HG03571 (cell line): ENCODE results near the gene ARFGEF2.

Source experiments
- ATAC-seq: cut with Tn5 transposase; IDR thresholded peaks from one replicate; pipeline ENCODE4 v1.9.1; 2021; ENCODE audit not compliant: unreplicated experiment

ARFGEF2 gene

DNA sequence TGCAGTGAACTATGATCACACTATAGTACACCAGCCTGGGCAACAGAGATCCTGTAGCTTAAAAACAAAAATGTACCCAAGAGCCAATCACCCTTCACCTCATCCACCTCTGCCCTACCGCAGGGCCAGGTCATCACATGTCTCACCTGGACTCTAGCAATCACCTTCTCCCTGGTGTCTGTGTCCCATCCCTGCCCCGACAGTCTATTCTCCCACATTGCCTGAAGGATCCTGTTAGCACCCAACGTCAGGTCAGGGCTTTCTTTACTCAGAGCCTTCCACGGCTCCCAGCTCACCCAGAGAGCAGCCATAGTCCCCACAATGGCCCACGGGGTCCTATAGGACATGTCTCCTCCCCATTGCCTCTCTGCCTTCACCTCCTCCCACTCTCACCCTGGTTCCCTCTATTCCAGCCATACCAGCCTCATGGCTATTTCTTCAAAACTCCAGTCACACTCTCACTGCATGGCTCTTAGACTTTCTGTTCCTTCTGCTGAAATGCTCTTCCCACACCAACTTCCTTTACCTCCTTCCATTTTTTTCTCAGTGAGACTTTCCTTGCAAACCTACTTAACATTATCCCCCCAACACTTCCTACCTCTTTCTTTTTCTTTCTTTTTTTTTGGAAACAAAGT is 22.5 kb upstream of the ARFGEF2 start:
- no peak for ATAC-seq

- no peak for ATAC-seq
These were observed 21.6 kb upstream of the ARFGEF2 start for GRCh38 chr20:48899881-48900280.

GRCh38 chr20:48901326-48901725 is 20.2 kb upstream of the ARFGEF2 start:
- no peak for ATAC-seq

GRCh38 chr20:48903705-48904104 is 17.8 kb upstream of the ARFGEF2 start:
- no peak for ATAC-seq

- ATAC-seq = no peak
These were observed 16.8 kb upstream of the ARFGEF2 start for GRCh38 chr20:48904566-48905296.

DNA sequence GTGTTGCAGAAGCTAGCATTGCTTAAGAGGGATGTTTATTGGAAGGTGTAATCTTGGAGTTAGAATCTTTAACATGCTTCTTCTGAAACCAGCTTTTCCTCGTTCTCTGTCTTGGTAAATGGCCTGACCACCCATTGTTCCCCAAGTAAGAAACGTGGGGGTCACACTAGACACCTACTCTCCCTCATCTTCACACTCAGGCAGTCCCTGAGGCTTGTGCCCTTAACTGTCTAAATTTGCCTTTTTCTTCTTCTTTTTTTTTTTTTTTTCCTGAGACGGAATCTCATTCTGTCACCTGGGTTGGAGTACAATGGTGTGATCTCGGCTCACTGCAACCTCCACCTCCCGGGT is 16.2 kb upstream of the ARFGEF2 start:
- ATAC-seq = no peak

GRCh38 chr20:48906221-48906877 is 15.2 kb upstream of the ARFGEF2 start:
- ATAC-seq = no peak

DNA sequence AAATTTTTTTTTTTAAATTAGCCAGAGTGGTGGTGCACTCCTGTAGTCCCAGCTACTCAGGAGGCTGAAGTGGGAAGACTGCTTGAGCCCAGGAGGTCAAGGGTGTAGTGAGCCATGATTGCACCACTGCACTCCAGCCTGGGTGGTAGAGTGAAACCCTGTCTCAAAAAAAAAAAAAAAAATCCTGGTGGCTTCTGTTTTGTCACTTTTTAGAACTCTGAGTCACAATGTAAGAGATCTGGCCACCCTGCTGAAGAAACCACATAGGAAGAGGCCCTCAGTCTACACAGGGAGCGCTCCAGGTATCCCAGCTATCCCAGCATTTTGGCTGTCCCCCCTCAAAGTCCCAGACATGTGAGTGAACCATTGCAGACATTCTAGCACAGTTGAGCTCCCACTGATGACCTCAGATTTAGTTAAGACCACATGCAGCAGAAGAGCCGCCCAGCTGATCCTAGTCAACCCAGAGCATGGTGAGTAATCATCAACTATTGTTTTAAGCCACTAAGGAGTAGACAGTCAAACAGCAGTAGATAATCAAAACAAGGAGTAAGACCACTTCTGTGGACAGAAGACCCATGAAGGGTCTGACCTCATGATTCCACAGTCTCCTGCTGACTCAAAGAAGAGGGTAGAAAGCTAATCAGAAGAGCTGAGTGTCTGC is 12.7 kb upstream of the ARFGEF2 start:
- ATAC-seq = no peak

GRCh38 chr20:48909910-48910309 is 11.6 kb upstream of the ARFGEF2 start:
- no peak for ATAC-seq

GRCh38 chr20:48910347-48910781 is 11.1 kb upstream of the ARFGEF2 start:
- no peak for ATAC-seq

DNA sequence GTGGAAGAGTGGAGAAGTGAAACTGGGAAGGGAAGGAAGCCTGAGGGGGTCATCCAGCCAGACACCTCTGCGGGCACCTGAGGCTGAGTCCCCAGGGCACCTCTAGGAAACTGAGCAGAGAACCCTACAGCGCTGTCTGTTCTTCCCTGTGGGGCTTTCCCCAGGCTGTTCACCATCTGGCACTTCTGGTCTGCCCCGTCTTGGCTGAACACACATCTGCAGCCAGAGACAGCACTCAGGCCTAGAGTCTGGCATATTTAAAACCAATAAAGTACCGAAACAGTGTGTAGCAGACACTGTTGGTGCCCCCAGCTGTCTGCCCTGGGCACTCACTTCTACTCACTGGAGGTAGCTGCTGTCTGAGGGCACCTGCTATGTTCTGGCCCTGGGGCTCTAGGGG is 9.4 kb upstream of the ARFGEF2 start:
- ATAC-seq = no peak

GRCh38 chr20:48916699-48917098 is 4.8 kb upstream of the ARFGEF2 start:
- ATAC-seq = no peak

DNA sequence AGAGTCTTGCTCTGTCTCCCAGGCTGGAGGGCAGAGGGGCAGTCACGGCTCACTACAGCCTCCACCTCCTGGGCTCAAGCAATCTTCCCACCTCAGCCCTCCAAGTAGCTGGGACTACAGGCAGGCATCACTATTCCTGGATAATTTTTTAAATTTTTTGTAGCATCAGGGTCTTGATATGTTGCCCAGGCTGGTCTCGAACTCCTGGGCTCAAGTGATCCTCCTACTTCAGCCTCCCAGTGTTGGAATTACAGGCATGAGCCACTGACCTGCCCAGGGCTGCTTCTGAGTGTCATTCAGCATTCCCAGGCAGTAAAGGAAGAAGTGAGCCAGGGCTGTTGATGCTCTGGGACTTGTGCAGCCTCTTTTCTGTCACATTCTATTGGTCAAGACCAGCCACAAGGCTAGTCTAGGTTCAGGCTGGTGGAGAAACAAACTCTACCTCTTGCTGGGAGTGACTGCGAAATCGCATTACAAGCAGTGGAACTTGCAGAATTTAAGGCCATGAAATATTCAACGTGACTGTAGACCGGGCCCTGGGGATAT is 2.1 kb upstream of the ARFGEF2 start:
- no peak for ATAC-seq

- no peak for ATAC-seq
These were observed 1.5 kb upstream of the ARFGEF2 start for GRCh38 chr20:48919882-48920526.

DNA sequence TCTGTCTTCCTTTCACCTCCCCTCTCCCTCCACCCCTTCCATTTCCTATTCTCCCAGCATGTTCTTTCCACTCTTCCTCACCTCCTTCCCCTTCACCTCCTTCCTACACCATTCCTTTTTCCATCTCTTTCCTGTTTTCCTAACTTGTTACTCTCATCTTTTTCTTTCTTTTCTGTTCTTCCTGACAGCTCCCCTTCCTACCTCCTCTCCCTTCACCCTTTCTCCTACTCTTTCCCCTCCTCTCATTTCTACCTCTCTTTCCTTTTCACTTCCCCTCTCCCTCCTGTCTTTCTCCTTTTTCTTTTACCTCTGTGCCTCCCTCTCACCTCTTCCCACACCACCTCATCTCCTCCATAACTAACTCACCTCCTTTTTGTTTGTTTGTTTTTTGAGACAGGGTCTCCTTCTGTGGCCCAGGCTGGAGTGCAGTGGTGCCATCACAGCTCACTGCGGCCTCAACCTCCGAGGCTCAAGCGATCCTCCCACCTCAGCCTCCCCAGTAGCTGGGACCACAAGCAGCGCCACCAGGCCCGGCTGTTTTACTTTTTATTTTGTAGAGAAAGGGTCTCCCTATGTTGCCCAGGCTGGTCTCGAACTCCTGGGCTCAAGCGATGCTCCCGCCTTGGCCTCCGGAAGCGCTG is 864 bp upstream of the ARFGEF2 start:
- ATAC-seq = no peak

GRCh38 chr20:48921883-48922820 is 641 bp downstream of the ARFGEF2 start:
- ATAC-seq = peak; percentile 33

GRCh38 chr20:48923149-48923718 is 1.7 kb downstream of the ARFGEF2 start:
- no peak for ATAC-seq

- ATAC-seq = no peak
These were observed 3.2 kb downstream of the ARFGEF2 start for GRCh38 chr20:48924756-48925109.

- no peak for ATAC-seq
These were observed 4.8 kb downstream of the ARFGEF2 start for GRCh38 chr20:48926267-48926666.
